Stimulated activated CD8-positive, alpha-beta memory T cell treated with anti-CD3 and anti-CD28 coated beads, Interleukin-7, amount 100 ng/mL, for 48 hours (primary cell): ENCODE measurements around the gene QSOX2.

ENCODE experiments used
- DNase-seq, 2 donors: peaks; one replicate each; pipeline ENCODE4 v3.0.0-alpha.2; 2020; ENCODE audit warnings: low read depth in 1 of 2; ENCODE audit errors: extremely low read depth in 1 of 2

The QSOX2 gene

GRCh38 chr9:136226680-136227407 lies 18.8 kb downstream of the QSOX2 start:
- no peak for DNase-seq

DNA sequence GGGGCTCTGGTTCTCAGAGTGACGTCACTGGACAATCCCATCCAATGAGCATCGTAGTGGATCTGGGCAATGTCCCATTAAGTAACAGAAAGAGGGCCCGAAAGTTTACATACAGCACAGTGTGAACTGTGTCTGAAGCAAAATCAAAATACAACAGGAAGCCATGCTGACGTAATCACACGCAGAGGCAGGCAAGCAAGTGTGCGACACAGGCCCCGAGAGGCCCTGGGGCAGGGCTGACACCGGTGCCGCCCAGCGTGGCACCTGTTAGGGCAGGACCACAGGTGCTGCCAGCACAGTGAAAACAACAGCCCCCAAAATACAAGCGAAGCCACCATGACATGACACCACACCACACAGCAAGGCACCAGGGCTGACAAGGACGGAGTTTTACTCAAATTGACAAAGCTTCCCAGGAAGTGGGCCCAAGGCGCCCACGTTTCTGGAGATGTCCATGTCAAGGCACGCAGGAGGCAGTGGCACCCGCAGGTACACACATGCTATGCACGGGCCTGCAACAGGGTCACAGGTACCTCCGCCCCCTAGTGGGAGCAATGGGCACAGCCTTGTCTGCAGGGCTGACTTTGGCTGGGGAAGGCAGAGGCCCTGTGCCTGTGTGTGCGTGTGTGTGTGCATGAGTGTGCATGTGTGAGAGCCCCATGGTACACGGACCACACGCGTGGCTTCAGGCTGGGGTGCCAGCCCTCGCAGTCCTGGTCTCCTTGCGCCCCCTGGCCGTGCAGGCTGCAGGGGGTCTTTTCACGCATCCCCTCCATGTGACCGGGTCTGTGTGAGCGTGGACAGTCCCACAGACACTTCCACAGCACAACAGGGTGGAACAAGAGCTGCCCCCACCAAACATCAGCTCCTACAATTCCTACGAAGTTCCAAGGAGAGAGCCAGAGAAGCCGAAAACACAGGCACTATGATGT lies 19.6 kb downstream of the QSOX2 start:
- DNase-seq: peak; percentile 41 to 44

DNA sequence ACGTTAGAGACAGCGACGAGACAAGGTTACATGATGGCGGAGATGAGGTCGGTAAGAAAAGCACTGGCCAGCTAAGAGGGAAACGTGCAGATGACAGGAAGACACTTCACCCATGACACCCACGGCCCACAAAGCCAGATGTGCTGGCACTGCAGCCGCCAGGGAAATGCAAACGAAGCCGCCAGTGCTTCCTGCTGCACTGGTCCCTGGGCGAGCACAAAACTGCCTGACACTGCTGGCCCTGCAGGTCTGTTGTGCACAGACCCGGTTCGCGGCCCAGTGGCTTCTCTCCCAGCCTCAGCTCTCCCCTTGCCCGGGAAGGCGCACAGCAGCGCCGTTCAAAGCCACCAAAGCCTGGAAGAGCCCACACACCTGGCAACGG lies 20.3 kb downstream of the QSOX2 start:
- no peak for DNase-seq

DNA sequence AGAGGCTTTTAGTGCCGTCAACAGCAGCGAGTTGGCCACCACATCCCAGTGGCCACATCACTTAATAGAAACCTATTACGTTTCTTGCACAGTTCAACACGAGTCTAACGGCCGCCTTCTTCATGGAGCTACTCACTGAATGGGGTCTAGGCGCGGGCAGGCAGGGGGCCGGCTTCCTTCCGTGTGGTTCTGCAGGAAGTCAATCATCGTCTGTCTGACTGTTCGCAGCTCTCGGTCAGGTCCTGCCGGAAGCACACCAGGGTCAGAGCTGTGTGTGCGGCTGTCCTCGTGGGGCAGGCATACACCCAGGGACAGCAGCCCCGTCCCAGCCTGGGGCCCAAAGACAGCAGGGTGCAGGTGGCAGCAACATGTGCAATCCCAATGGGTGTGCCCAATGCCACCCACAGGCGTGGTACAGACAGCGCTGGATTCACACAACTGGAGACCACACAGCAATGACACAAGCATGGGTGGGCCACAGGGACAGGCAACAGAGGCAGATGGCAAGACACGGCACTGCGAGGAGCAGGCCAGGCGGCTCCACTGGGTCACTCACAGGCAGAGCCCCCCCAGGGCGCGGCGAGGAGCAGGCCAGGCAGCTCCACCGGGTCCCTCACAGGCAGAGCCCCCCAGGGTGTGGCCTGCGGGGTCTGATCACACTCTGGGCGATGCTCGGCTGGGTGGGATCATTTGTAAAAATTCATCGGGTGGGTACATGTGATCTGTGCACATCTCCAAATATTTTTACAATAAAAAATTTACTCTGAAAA lies 21.6 kb downstream of the QSOX2 start:
- DNase-seq: no peak

GRCh38 chr9:136222906-136223285 lies 22.7 kb downstream of the QSOX2 start:
- no peak for DNase-seq

DNA sequence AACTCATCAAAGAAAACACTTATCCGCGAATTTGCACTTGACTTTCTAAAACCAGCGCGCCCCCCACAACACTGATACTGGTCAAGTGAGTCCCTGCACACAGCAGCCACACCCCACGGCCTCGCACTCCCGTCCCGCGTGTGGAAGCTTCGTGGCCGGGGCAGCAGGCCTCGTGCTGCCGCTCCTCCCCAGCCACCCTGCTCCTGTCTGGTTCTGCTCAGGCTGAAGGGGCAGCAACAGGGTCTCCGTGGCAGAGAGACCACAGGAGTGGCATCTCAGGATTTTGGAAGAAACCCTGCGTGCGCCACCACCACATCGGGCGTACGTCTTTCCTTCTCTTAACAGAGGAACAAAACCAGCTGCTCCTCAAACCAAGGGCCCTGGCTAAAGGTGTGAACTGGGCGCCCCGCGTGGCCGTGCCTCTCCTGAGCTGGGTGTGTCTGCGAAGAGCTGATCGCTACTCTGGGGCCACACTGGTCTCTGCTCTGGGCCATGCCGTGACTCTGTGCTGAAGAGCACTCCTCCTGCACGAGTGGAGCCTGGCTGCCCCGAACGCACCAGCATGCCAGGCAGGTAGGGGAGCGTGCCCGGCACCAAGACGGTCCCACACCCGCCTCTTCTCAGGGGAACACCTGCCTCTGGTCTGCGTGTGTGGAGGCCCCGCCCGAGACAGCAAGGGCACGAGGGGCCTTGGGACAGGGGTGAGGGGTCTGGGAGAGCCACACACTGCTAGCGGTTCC lies 23.3 kb downstream of the QSOX2 start:
- no peak for DNase-seq

- DNase-seq: no peak
Measured at GRCh38 chr9:136220017-136220729, 25.4 kb downstream of the QSOX2 start.

DNA sequence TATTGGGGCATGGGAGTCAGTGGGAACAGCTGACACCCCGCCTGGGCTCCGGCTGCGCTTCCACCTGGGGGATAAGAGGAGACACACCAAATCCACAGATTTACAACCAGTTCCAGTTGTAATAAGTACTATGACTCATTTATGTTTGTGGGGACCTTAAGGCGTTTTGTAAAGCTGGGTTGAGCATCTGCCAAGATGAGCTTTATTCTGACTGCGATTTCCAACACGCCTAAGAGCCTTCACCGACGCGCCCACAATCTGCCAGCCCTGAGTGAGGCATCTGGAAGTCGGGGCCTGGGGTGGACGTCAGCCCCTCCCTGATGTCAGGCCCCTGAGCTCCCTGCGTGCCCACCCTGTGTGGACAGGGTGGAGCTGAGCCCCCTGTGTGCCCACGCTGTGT lies 26.3 kb downstream of the QSOX2 start:
- DNase-seq: no peak

- no peak for DNase-seq
Measured at GRCh38 chr9:136218673-136219072, 26.9 kb downstream of the QSOX2 start.

- DNase-seq: no peak
Measured at GRCh38 chr9:136218271-136218670, 27.3 kb downstream of the QSOX2 start.

DNA sequence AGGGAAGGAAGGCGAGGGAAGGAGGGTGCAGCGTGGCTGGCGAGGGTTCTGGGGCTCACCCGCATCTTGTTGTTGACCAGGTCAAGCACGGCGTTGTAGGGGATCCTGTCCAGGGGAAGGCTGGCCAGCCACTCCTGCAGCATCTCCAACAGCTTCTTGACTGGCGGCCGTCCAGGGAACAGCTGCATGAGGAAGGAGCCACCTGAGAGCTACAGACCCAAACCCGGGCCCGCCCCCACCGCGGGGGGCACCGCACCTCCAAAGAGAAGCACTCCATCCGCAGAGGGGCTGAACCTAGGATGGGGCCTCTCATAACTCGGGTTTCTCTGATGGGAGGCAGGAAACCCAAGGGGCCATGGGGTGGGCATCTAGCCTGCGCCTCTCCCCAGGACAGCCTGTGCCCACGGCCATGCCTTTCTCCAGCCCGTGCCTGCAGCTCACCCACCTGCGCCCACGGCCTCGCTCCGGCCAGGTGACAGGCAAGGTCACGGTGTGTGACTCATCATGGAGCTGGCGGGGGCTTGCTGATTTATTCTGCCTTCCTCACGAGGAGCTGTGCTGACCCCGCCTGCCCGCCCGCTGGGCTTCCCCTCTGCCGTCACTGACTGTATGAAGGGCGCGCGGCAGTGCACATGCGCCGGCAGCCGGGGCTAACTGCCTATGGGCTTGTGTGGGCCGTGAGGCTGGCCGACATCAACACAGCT lies 28.9 kb downstream of the QSOX2 start:
- DNase-seq: no peak

- DNase-seq: no peak
Measured at GRCh38 chr9:136213733-136214132, 31.9 kb downstream of the QSOX2 start.

- no peak for DNase-seq
Measured at GRCh38 chr9:136212345-136212950, 33.2 kb downstream of the QSOX2 start.

GRCh38 chr9:136211441-136212344 lies 33.9 kb downstream of the QSOX2 start:
- no peak for DNase-seq

DNA sequence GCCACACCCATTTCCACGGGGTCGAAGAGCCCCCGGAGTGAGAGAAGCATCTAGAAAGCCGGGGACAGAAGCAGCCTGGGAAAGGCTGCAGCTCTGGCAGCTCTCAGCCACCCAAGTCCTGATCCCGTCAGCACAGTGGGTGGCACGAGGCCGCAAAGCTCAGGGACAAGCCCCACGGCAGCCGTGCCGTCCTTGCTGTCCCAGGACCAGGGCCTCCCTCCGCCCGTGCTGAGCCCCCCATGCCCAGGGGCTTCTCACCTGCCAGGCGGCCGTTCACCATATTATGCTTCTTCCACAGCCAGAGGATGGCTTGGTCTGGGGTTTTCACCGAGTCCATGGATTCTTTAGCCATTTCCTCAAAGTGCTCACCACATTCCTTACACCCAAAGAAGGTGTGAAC lies 34.6 kb downstream of the QSOX2 start:
- DNase-seq: no peak

- DNase-seq: no peak
Measured at GRCh38 chr9:136210276-136210675, 35.3 kb downstream of the QSOX2 start.

DNA sequence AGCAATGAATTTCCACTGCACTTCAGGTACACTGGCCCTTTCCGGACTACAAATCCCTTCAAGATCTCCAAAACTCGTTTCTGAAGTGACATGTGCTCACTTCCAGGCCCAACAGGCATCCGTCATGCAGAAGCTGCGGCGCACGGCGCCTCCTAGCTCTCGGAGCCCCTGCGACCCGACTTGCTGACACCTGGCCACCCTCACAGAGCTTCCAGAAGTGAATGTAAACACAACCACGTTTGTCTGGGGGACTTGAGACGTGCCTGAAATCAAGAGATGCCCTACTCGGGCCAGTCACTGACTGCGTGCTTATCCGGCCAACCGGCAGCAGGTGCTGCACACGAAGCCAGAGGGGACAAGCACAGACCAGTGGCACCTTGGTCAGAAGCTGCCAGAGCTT lies 35.8 kb downstream of the QSOX2 start:
- DNase-seq: no peak

DNA sequence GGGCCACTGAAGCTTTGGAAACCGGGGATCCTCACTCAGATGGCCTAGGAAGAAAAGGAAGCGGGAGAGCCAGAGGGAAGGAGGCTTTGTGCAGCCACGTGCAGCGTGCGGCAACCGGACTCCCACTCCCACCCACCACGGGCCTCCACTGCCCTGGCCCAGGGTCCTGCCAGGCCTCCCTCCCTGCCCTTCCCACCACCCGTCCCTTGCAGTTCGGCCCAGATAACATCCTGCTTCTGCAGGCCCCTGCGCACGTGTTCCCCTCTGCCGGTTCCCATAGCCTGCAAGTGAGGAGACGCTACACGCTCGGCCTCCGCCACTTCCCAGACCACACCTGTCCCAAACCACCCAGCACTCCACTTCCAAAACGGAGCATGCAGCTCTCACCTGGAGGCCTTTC lies 36.4 kb downstream of the QSOX2 start:
- DNase-seq: no peak
